GM12864 (cell line): ENCODE results near the gene FKBP14.

ENCODE experiments used
- DNase-seq: peaks from one replicate; pipeline ENCODE4 v3.0.0-alpha.2; 2011; ENCODE audit warnings: low read depth
- H3K4me3 ChIP-seq: 2 replicates; pipeline ENCODE4 v1.5.1; 2011; ENCODE audit warnings: mild to moderate bottlenecking, low read depth, low read length, control low read depth
- TF ChIP-seq, protein P1 (sequence below): IDR thresholded peaks from 2 replicates; pipeline ENCODE4 v1.5.1; 2011; ENCODE audit warnings: low read depth, mild to moderate bottlenecking, moderate library complexity, low read length, control low read depth, inconsistent platforms; ENCODE audit errors: missing control alignments

FKBP14 gene

DNA sequence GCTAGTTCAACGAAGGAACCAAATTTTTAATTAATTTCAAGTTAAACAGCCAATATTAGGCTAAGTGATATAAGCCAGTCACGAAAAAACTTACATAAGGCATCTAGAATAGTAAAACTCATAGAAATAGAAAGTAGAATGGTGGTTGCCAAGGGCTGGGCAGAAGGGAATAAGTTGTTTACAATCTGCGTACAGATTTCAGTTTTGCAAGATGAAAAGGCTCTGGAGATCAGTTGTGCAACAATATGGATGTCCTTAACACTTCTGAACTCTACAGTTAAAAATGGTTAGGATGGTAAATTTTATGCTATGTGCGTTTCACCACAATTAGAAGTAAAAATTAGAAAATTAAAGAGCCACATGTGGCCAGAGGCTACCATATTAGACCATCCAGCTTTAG, 50.2 kb downstream of the FKBP14 start:
- TF ChIP-seq, protein P1, sequence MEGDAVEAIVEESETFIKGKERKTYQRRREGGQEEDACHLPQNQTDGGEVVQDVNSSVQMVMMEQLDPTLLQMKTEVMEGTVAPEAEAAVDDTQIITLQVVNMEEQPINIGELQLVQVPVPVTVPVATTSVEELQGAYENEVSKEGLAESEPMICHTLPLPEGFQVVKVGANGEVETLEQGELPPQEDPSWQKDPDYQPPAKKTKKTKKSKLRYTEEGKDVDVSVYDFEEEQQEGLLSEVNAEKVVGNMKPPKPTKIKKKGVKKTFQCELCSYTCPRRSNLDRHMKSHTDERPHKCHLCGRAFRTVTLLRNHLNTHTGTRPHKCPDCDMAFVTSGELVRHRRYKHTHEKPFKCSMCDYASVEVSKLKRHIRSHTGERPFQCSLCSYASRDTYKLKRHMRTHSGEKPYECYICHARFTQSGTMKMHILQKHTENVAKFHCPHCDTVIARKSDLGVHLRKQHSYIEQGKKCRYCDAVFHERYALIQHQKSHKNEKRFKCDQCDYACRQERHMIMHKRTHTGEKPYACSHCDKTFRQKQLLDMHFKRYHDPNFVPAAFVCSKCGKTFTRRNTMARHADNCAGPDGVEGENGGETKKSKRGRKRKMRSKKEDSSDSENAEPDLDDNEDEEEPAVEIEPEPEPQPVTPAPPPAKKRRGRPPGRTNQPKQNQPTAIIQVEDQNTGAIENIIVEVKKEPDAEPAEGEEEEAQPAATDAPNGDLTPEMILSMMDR, result no peak
- DNase-seq, result no peak
- no peak overlapping the region for H3K4me3 ChIP-seq

DNA sequence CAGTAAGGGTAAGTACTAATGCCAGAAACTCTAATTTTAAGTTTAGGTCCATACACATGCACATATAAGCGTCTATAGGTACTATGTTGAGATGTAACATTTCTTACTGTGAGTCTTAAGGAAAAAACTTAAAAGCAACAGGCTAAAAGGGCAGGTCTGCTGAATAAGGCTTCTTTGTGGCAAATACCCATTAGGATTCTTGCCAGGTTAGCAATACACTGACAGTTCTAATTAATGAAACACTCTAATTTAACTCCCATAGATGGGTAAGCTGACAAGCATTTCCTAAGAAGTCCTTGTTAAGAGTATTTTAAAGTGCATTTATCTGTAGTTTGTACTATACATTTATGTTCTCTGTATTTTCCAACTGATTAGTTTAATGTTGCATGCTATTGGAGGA, 50.9 kb downstream of the FKBP14 start:
- DNase-seq, result no peak
- no peak overlapping the region for H3K4me3 ChIP-seq
- TF ChIP-seq, protein P1, result no peak

DNA sequence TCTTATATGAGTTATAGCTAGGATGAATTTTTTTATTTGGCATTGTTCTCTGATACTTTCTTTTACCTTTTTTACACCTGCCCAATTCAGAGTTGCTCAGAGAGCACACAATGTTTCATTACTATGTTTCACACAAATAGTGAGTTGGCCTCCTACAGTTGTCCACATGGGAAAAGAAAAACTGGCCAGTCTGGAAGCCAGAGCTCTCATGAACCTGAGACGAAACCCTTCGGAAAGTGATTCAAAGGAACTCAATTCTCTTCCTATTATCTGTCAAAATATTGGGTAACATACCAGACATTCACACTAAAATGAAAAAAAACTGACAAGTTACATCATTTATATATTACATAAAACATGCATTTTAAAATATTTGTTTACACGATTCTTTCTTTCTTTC, 52.2 kb downstream of the FKBP14 start:
- TF ChIP-seq, protein P1, result no peak
- no peak for DNase-seq
- no peak overlapping the region for H3K4me3 ChIP-seq

DNA sequence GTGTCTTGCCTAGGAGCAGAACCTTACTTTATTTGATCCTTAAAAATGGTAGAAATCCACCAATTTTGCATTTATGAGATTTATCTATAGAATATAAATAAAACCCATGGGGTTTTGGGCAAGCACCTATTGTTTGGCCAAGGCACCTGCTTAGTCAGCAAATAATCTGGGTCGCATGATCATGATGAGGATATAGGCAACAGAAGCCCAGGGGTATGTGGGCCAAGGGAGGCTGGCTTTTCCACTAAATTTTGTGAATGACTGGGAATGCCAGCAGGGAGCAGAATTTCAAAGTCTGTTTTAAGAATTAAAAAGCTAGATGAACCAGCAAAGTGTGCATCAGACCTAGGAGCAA, 54.2 kb downstream of the FKBP14 start:
- H3K4me3 ChIP-seq, result no peak overlapping the region
- TF ChIP-seq, protein P1, result no peak
- no peak for DNase-seq

DNA sequence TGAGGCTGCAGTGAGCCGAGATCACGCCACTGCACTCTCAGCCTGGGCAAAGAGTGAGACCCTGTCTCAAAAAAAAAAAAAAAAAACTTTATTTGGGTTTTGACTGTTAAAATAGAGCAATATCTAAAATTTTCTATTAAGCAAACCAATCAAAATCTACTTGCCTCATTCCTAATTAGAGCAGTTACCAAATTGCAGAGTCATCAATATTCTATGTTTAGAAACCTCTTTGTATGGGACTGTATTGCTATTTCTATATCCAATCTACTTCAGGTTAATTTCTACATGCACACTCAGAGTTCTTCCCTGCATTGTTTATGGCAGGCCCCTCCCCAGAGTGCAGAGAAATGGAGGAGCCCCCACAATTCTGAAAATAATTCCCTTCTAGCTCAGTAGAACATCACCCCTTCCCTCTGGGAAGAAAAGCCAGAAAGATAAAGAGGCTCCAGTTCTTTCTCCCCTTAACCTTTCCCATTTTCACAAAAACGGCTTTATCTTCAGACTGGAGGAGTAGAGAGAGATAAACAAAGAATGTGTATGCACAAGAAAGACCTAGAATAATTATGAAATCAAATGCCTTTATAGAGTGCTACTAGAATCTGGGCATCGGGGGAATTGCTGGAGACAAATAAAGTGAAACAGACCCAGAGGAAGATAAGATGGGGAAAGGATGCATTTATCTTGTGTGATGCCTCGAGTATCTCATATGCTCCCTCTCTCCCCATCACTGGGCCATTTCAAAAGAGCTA, 54.8 kb downstream of the FKBP14 start:
- H3K4me3 ChIP-seq, result no peak overlapping the region
- no peak for DNase-seq
- TF ChIP-seq, protein P1, result no peak

DNA sequence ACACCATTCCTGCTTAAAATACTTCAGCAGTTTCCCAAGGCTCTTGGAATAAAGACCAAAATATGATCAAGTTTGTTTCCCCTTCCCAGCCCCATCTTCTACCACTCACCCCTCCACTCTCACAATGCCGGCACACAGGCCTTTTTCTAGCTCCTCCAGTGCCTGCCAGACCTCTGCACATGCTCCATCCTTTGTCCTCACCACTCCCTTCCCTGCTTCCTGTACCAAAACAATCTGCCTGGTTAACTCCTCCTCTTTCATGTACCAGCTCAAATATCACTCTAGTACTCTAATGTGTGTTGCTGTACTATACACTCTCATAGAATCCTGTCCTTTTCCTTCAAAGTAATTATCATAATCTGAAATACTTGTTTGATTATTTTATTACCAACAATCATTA, 56.3 kb downstream of the FKBP14 start:
- no peak for DNase-seq
- TF ChIP-seq, protein P1, result no peak
- no peak overlapping the region for H3K4me3 ChIP-seq

DNA sequence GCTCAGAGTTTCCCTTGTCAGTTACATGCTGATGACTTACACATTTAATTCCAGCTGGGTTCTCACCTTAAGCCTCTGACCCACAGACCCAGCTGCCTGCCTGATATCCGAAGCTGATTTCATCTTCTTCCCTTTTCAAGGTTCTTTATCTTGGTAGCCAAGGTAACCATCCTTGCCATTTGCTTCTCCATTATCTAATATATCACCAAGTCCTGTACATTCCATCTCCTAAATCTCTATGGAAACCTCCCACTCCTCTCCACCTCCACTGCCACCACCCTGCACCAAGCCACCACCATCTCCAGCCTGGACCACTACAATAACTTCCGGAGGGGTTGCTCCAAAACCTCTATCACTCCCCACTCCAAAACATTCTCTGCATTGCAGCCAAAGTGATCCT, 56.8 kb downstream of the FKBP14 start:
- TF ChIP-seq, protein P1, result no peak

More for the DNA sequence above, 56.8 kb downstream of the FKBP14 start:
- no peak for DNase-seq
- H3K4me3 ChIP-seq, result no peak overlapping the region
